Ectodermal cell (in vitro differentiated cells): ENCODE data around the gene MAF. TPM values are rescaled to one million over a fixed set of nuclear protein-coding genes. Genes with fewer than 3 reads are reported as not detected.

Source experiments
- H3K27ac ChIP-seq: 2 replicates; pipeline ENCODE4 v1.7.0; 2013; ENCODE audit warnings: mild to moderate bottlenecking, low read depth, low read length; ENCODE audit not compliant: insufficient read depth, poor library complexity, severe bottlenecking
- H3K27me3 ChIP-seq: 2 replicates; pipeline ENCODE4 v1.7.0; 2013; ENCODE audit warnings: mild to moderate bottlenecking, low read length; ENCODE audit not compliant: insufficient read depth, control insufficient read depth, poor library complexity, severe bottlenecking
- H3K36me3 ChIP-seq: one replicate; pipeline ENCODE4 v1.7.0; 2013; ENCODE audit warnings: low read length; ENCODE audit not compliant: control insufficient read depth, insufficient read depth
- H3K4me1 ChIP-seq: one replicate; pipeline ENCODE4 v1.7.0; 2013; ENCODE audit warnings: low read length; ENCODE audit not compliant: control insufficient read depth, insufficient read depth
- H3K4me3 ChIP-seq: 2 replicates; pipeline ENCODE4 v1.7.0; 2013; ENCODE audit warnings: low read depth, low read length, control low read depth; ENCODE audit not compliant: insufficient read depth
- H3K9me3 ChIP-seq: 2 replicates; pipeline ENCODE4 v1.7.0; 2013; ENCODE audit warnings: mild to moderate bottlenecking, low read length, moderate library complexity; ENCODE audit not compliant: control insufficient read depth
- WGBS, 2 experiments: methylation state at CpG; one replicate each; pipeline ENCODE4 v1.1.7; 2013; ENCODE audit warnings: missing lambda C conversion rate in 2 of 2; 5-methylcytosine and 5-hydroxymethylcytosine counted together
- polyA plus RNA-seq, 4 experiments: library from polyadenylated mRNA; stranded (reverse); fragments of 50-300 nt; gene quantifications; one replicate each; pipeline ENCODE4 v1.2.3, GENCODE V29; 2013

The MAF gene
- 9.6 TPM for polyA plus RNA-seq (2013, experiment 1 of 4)
- polyA plus RNA-seq (2013, experiment 2 of 4) = 7.4 TPM
- polyA plus RNA-seq (2013, experiment 3 of 4) = 7.6 TPM
- polyA plus RNA-seq (2013, experiment 4 of 4) = 8.5 TPM

DNA sequence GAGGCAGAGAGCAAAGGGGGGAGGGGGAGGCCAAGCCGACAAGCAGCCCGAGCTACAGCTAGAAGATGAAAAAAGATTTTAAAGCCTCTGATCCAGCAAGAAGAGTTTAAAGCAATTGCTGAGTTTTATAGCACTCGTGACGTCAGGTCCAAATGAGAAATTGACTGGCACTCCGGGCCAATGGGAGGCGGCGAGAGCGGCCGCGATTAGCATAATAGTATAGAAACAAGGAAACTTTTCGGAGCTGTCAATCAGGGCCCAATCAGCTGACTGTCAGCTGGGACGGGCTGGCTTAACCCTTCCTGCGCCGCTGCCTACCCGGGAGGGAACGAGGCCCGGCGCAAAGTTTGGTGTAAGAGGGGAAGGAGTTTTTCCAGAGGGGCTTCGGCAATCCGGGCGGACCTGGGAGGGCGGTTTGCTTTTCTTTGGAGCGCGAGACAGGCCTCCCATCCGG is at the start of gene MAF:
Gene MAF, minus strand, starts transcription at position 100 of the 454 bp plus-strand sequence. CDS start 835 bp downstream, outside the sequence.
- no peaks in the 10 kb centered on the region for H3K36me3 ChIP-seq
- WGBS, 2 experiments = 0% methylated on average over 25 of the region's 25 CpGs

DNA sequence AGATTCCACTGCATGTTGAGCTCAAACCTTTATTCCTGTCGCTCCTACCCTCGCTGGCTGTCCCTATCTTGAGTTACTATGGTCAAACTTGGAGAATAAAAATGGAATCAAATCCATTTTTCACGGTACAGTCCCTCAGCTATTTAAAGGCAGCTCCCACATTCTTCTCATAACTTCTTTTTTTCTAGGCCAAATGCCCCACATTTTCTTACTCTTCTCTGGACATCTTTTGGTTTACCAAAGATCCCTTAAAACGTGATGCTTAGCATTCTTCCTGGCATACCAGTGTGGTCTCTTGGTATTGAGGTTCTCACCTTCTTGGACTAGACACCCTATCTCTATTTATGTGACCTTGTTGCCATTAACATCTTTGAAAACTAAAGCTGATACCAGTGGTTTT is 48.3 kb upstream of the MAF start:
- no peaks in the 10 kb centered on the region for H3K9me3 ChIP-seq
- no peaks in the 10 kb centered on the region for H3K4me1 ChIP-seq
- H3K36me3 ChIP-seq = no peaks in the 10 kb centered on the region
- 90% methylated on average over 4 of the region's 4 CpGs for WGBS, 2 experiments
- H3K27me3 ChIP-seq = no peaks in the 10 kb centered on the region
- no peak overlapping the region for H3K27ac ChIP-seq
- no peak overlapping the region for H3K4me3 ChIP-seq

More for the DNA sequence above, at the start of gene MAF:
- Histone ChIP-seq H3K4me1 (peaks cover 1% of the 10 kb centered on the region), H3K27ac (peak within 1 kb of the TSS; percentile 72), H3K4me3 (peak within 1 kb of the TSS; percentile 65), H3K27me3 (peaks cover 9% of the 10 kb centered on the region), H3K9me3 (no peaks in the 10 kb centered on the region)

DNA sequence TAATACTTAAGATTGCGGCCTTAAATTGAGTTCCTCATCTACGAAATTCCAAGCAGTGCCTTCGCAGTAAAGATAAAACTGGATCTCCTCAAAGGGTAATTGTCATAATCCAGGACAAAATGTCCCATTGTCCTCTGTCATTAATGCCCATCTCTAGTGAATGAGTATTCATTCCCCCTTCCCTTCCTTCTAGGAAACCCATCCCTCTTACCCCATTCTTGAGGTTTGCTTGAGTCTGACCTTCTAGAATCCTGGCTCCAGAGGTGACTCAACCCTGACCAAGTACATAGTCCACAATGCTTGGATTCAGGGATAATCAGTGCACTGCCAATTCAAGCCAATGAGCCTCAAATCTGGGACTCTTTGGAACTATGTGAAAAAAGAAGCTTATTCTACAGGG is 47.0 kb upstream of the MAF start:
- no peak overlapping the region for H3K27ac ChIP-seq
- no peaks in the 10 kb centered on the region for H3K27me3 ChIP-seq
- H3K4me3 ChIP-seq = no peak overlapping the region
- no peaks in the 10 kb centered on the region for H3K36me3 ChIP-seq
- no peaks in the 10 kb centered on the region for H3K9me3 ChIP-seq
- 89 to 100% methylated on average over 3 of the region's 3 CpGs for WGBS, 2 experiments
- no peaks in the 10 kb centered on the region for H3K4me1 ChIP-seq

DNA sequence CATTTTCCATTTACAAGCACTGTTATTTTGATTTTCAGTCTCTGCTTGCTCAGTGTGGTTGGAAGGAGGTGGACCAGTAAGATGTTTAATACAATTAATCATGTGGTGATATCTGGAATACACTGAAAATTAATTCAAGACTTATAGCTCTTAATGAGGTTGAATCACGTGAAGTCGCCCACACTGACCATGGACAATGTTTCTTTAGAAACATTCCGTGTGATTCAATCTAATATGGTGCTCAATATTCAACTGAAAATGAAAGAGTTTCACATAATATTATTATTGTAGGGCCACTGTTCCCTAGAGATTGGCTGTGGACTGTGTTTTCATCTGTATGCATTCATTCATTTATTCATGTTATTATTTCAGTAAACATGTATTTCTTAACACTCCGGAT is 45.2 kb upstream of the MAF start:
- Histone ChIP-seq H3K9me3 (no peaks in the 10 kb centered on the region), H3K4me3 (no peak overlapping the region), H3K36me3 (no peaks in the 10 kb centered on the region), H3K27ac (no peak overlapping the region), H3K27me3 (no peaks in the 10 kb centered on the region), H3K4me1 (no peaks in the 10 kb centered on the region)
- WGBS, 2 experiments = 93 to 98% methylated on average over 3 of the region's 4 CpGs

DNA sequence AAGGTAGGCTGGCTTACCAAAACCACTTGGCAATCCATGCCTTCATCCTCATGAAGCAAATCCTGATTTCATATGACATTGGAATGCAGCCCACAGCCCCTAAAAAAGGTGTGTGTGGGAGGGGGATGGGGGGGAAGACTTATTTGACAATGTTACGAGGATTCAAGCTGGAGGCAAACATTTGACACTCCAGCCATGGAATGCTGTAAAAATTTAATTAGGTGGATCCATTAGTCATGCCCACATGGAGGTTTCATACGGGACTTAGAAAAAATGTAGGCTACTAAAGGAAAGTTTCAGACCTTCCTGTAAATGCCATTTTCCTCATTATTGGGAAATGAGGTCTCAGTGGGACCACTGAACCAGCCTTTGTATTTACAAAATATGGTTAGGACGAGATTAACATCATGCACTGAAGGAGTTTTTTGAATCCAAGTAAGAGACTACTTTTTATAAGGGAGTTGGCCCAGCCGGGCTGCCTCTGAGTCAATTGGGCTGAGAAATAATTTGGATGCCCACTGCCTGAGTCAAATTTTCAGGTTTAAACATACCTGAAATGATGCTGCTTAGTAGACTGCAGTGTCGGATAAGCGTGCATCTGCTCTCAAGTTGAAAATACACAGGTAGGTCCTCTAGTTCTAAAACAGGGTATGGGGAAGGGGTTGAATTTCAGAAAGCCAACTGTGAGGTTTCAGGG is 44.6 kb upstream of the MAF start:
- H3K27ac ChIP-seq = no peak overlapping the region
- H3K9me3 ChIP-seq = no peaks in the 10 kb centered on the region
- no peaks in the 10 kb centered on the region for H3K27me3 ChIP-seq
- no peak overlapping the region for H3K4me3 ChIP-seq
- no peaks in the 10 kb centered on the region for H3K4me1 ChIP-seq
- 89 to 90% methylated on average over 6 of the region's 6 CpGs for WGBS, 2 experiments
- no peaks in the 10 kb centered on the region for H3K36me3 ChIP-seq

DNA sequence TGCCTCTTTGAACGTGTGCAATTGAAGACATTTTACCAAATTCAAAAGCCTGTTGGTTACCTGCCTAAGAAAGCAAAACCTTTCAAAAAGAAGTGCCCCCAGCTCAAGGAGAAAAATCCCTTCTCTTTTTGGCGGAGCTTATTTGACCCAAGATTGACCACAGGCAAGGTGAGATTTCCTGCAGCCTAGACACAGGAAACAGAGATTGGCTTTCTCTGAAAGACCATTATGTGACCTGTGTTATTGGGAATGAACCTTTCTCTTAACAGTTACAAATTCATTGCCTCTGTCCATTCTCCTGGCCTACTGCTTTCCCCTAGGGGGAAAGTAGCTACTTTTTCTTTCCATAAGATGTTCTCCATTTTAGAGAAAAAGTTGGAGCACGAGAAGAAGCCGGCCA is 42.1 kb upstream of the MAF start:
- Histone ChIP-seq H3K27ac (no peak overlapping the region), H3K27me3 (no peaks in the 10 kb centered on the region), H3K4me1 (no peaks in the 10 kb centered on the region), H3K4me3 (no peak overlapping the region), H3K36me3 (no peaks in the 10 kb centered on the region), H3K9me3 (no peaks in the 10 kb centered on the region)
- WGBS, 2 experiments = 66 to 84% methylated on average over 2 to 4 of the region's 4 CpGs

DNA sequence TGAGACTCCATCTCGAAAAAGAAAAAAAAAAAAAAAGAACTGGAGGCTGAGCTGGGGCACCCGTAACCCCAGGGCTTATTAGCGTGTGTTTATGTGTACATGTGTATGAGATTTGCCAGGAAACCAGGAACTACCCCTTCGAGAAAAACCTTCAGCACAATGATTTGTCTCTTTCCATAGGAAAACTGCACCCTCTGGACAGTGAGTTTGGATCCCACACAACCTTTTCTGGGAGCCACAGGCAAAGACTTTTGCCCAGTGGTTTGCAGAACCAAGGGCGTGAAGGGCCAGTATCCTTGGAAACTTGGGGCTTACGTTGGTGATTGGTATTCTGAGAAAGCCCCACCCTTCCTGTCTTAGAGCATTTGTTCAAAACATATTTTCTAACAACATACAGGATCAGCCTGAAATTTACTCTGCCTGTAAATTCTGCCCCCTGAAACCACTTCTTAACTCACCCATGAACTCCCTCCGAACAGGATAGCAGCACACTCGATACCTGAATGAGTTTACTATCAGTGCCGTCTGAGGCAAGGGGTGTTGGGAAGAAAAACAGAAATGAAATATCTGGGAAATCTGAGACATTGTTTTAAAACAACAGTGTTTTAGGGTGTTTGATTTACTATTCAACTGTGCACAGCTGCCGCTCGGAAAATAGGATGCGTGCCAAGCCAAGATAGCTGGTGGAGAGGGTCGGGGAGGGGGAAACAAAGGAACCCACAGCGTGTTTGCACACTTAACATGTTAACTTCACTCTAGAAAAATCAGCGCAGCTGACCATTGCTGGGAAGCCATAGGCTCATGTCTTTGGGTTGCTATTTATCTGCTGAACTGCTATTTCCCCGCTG is 40.2 kb upstream of the MAF start:
- H3K4me1 ChIP-seq = no peaks in the 10 kb centered on the region
- H3K27me3 ChIP-seq = no peaks in the 10 kb centered on the region
- no peaks in the 10 kb centered on the region for H3K36me3 ChIP-seq
- H3K27ac ChIP-seq = no peak overlapping the region
- H3K4me3 ChIP-seq = no peak overlapping the region
- WGBS, 2 experiments = 90% methylated on average over 16 of the region's 16 CpGs
- H3K9me3 ChIP-seq = no peaks in the 10 kb centered on the region

DNA sequence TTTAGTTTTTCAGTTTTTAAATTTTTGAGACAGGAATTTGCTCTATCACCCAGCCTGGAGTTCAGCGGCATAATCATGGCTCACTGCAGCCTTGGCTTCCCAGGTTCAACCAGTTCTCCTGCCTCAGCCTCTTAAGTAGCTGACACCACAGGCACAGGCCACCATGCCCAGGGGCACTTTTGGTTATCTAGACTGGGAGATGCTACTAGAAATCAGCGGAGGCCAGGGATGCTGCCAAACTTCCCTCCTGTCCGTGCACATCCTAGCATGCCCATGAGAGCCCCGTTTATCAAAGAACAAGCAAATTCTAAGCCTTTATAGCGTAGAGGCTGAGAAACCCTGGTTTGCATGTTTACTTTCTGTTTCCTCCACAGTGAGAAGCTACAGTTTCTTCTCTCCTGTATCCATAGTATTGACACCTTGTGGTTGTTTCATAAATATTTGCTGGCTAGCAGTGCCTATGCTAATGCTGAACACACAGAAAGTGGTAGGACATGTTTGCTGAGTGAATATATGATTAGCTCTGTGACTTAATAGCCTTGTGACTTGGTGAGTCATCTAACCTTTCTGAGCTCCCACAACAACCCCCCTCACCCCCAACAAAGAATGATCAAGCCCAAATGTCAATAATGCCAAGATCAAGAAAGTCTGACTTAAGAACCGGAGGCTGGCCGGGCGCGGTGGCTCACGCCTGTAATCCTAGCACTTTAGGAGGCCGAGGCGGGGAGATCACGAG is 39.2 kb upstream of the MAF start:
- Histone ChIP-seq H3K27me3 (no peaks in the 10 kb centered on the region), H3K36me3 (no peaks in the 10 kb centered on the region), H3K27ac (no peak overlapping the region), H3K4me3 (no peak overlapping the region), H3K4me1 (no peaks in the 10 kb centered on the region), H3K9me3 (no peaks in the 10 kb centered on the region)
- 86 to 89% methylated on average over 13 of the region's 13 CpGs for WGBS, 2 experiments

DNA sequence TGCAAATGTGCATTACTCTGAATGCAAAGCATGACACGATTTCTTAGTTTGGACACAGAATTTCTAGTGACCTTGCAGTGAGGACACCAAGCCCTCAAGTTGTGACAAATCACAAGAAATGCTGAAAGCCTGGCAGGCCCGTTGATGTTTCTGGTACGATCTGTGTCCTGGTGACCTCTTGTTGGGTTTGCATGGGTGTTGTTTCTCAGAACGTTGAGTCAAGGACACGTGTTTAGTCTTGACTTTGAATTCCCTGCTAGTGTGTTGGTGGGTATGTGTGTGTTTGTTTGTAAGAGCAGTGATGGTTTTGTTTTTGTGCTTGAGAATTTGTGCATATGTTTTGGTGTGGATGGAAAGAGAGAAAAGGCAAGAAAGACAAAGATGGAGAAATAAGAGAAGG is 37.8 kb upstream of the MAF start:
- H3K36me3 ChIP-seq = no peaks in the 10 kb centered on the region
- H3K4me1 ChIP-seq = no peaks in the 10 kb centered on the region
- H3K27me3 ChIP-seq = no peaks in the 10 kb centered on the region
- no peak overlapping the region for H3K4me3 ChIP-seq
- H3K27ac ChIP-seq = no peak overlapping the region
- 93% methylated on average over 5 of the region's 5 CpGs for WGBS, 2 experiments
- H3K9me3 ChIP-seq = no peaks in the 10 kb centered on the region

DNA sequence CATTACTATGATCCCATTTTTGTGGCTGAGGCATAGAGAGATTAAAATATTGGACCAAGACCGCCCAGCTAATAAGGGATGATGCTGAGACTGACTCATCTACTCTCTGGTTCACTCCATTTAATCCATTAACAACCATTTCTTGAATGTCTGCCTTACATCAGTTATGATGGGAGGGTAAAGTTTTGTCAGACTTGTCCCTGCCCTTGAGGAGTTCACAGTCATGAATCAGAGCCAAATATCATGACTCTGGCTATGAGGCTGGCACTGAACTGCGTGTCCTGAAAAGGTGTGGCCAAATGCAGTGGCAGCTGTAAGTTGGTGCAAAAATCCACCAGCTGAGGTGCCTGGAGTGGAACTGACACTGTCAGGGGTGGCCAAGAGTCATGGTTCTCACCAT is 35.0 kb upstream of the MAF start:
- H3K4me3 ChIP-seq = no peak overlapping the region
- WGBS, 2 experiments = 90 to 93% methylated on average over 2 of the region's 2 CpGs
- H3K36me3 ChIP-seq = no peaks in the 10 kb centered on the region
- no peaks in the 10 kb centered on the region for H3K27me3 ChIP-seq
- H3K4me1 ChIP-seq = no peaks in the 10 kb centered on the region
- H3K9me3 ChIP-seq = no peaks in the 10 kb centered on the region
- H3K27ac ChIP-seq = no peak overlapping the region
